ENCODE results near the gene SBNO2. TPM values are rescaled to one million over a fixed set of nuclear protein-coding genes. Genes with fewer than 3 reads are reported as not detected.
A peak's percentile ranks its signal among the peaks of the same experiment; 100 is the strongest.

Gene SBNO2
- polyA plus RNA-seq, 3 donors: 0.71 to 75.0 (median 2.6) TPM

- H3K9me3 Mint-ChIP-seq: peaks cover 0 to under 1% (median 0%) of the 10 kb centered on the region in 7 donors
- Histone ChIP-seq H3K9me3 (replicated peaks in 1 of 2; ENCODE audit: control insufficient read depth in 1 of 2, insufficient read depth in 1 of 2, low read length in 2 of 2) (no peaks in the 10 kb centered on the region), H3K27me3 (ENCODE audit: control insufficient read depth in 2 of 2, insufficient read depth in 2 of 2, low read length in 2 of 2) (no peaks in the 10 kb centered on the region), H2AFZ (ENCODE audit: insufficient read depth, low read depth, low read length, poor library complexity, severe bottlenecking) (no peak overlapping the region), H3K27ac (ENCODE audit: low read depth in 1 of 2, low read length in 2 of 2) (peak overlapping the region; percentile 89 to 93), H3K79me2 (ENCODE audit: insufficient read depth, low read length) (peaks cover 69% of the 10 kb centered on the region), H3K4me1 (ENCODE audit: control insufficient read depth in 1 of 2, insufficient read depth in 2 of 2, low read length in 2 of 2) (peaks cover 73 to 89% of the 10 kb centered on the region in 2 donors), H4K20me1 (ENCODE audit: insufficient read depth, low read length) (peaks cover 75% of the 10 kb centered on the region), H3K4me3 (replicated peaks in 1 of 3; ENCODE audit: low read depth in 2 of 3, low read length in 3 of 3) (peak overlapping the region; percentile 93 to 100 (median 98)), H3K9ac (ENCODE audit: insufficient read depth, low read length, poor library complexity, severe bottlenecking) (peak overlapping the region; percentile 97), H3K4me2 (replicated peaks; ENCODE audit: extremely low read depth, low read length, poor library complexity, severe bottlenecking) (peak overlapping the region; percentile 99), H3K36me3 (replicated peaks in 1 of 2; ENCODE audit: control insufficient read depth in 1 of 2, insufficient read depth in 2 of 2, low read length in 2 of 2) (peaks cover 29 to 30% of the 10 kb centered on the region in 2 donors)
- peaks cover 0 to 3% (median 2%) of the 10 kb centered on the region in 3 donors for H3K27me3 Mint-ChIP-seq (ENCODE audit: low read depth in 3 of 3)
- peak overlapping the region; percentile 92 to 98 (median 93) for H3K27ac Mint-ChIP-seq
- peaks cover 28 to 45% of the 10 kb centered on the region in 2 donors for H3K36me3 Mint-ChIP-seq
- peak; percentile 72 to 80 (median 73) for DNase-seq
- no peak for TF ChIP-seq CTCF (IDR thresholded peaks at IDR 0.05)
- intact Hi-C loops (cut with micrococcal nuclease): loop anchor here (1.0 to 5.0 kb wide), 3 partner anchors 9 to 46 kb away; partner anchors contain the start of genes GPX4 (in 2 of the 2), RNU6-2 (in 1 of the 2) and TMEM259 (in 1 of the 2)
- H3K4me3 Mint-ChIP-seq: peak overlapping the region; percentile 90 to 95
- H3K4me1 Mint-ChIP-seq: peaks cover 66% of the 10 kb centered on the region
- 9% methylated on average over 37 of the region's 45 CpGs for WGBS (ENCODE audit: insufficient coverage)
These were observed 105.8 kb downstream of the SBNO2 start for GRCh38 chr19:1068009-1069001.

DNA sequence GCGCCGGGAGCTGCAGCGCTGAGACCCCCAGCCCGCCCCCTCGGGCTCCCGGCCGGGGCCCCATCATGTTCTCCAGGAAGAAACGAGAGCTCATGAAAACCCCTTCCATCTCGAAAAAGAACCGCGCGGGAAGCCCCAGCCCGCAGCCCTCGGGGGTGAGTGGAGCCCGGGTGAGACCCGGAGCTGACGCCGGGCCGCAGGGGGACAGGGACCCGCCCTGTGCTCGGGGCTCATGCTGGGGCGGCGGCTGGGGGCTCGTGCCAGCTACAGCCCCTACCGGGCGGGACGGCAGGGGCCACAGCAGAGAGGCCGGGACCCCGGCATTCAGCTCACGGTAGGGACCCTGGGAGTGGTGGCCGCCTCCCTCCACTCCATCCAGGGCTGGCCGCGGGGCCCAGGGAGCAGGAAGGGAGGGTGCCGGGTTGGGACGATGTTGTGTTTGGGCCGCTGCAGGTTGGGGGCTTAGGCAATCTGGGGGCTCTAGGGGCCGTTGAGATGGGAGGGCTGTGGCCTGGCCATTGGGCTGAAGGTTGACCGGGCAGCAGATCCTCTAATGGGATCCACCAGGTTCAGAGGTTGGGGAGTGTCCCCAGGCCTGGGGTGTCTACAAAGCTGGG lies 106.6 kb downstream of the SBNO2 start:
- 0% methylated on average over 29 of the region's 38 CpGs for WGBS (ENCODE audit: insufficient coverage)
- Histone ChIP-seq H3K36me3 (replicated peaks in 1 of 2; ENCODE audit: control insufficient read depth in 1 of 2, insufficient read depth in 2 of 2, low read length in 2 of 2) (peaks cover 21% of the 10 kb centered on the region in 2 donors), H3K4me1 (ENCODE audit: control insufficient read depth in 1 of 2, insufficient read depth in 2 of 2, low read length in 2 of 2) (peaks cover 65 to 85% of the 10 kb centered on the region in 2 donors), H3K79me2 (ENCODE audit: insufficient read depth, low read length) (peaks cover 60% of the 10 kb centered on the region), H2AFZ (ENCODE audit: insufficient read depth, low read depth, low read length, poor library complexity, severe bottlenecking) (no peak overlapping the region), H3K4me3 (replicated peaks in 1 of 3; ENCODE audit: low read depth in 2 of 3, low read length in 3 of 3) (peak overlapping the region; percentile 93 to 100 (median 98)), H3K27me3 (ENCODE audit: control insufficient read depth in 2 of 2, insufficient read depth in 2 of 2, low read length in 2 of 2) (no peaks in the 10 kb centered on the region), H3K27ac (ENCODE audit: low read depth in 1 of 2, low read length in 2 of 2) (peak overlapping the region; percentile 89 to 93), H3K9me3 (replicated peaks in 1 of 2; ENCODE audit: control insufficient read depth in 1 of 2, insufficient read depth in 1 of 2, low read length in 2 of 2) (no peaks in the 10 kb centered on the region), H3K4me2 (replicated peaks; ENCODE audit: extremely low read depth, low read length, poor library complexity, severe bottlenecking) (peak overlapping the region; percentile 99), H3K9ac (ENCODE audit: insufficient read depth, low read length, poor library complexity, severe bottlenecking) (peak overlapping the region; percentile 97), H4K20me1 (ENCODE audit: insufficient read depth, low read length) (peaks cover 72% of the 10 kb centered on the region)
- Mint-ChIP-seq H3K36me3 (peaks cover 20 to 36% of the 10 kb centered on the region in 2 donors), H3K27me3 (ENCODE audit: low read depth in 3 of 3) (peaks cover 0 to 3% (median 2%) of the 10 kb centered on the region in 3 donors), H3K27ac (peak overlapping the region; percentile 84 to 98 (median 93)), H3K4me3 (peak overlapping the region; percentile 90 to 95), H3K4me1 (peaks cover 57% of the 10 kb centered on the region), H3K9me3 (peaks cover 0 to 5% (median 0%) of the 10 kb centered on the region in 7 donors)
- intact Hi-C loops (cut with micrococcal nuclease): loop anchor here (5.0 kb wide), 2 partner anchors 35 to 45 kb away; partner anchors contain the start of genes GPX4 (in 2 of the 2), RNU6-2 (in 1 of the 2) and TMEM259 (in 1 of the 2)
- TF ChIP-seq CTCF (IDR thresholded peaks at IDR 0.05): no peak
- peak in 1 of 3 donors; percentile 51 for DNase-seq
